Prostate gland (tissue), 2 donors: ENCODE results near the gene SPATA2L.

Experiments
- CTCF ChIP-seq, 4 experiments: fragments of 200-600 bp in 2 of 4; fragments of 450-650 bp in 2 of 4; sonication (generic) in 2 of 4; IDR thresholded peaks; 1 replicate in 3 of 4; 2 replicates in 1 of 4; pipeline ENCODE4 v1.5.1; 2016 to 2019; ENCODE audit warnings: antibody characterized with exemption in 4 of 4, mild to moderate bottlenecking in 2 of 4, moderate library complexity in 2 of 4
- POLR2A ChIP-seq: fragments of 450-650 bp; IDR thresholded peaks from one replicate; pipeline ENCODE4 v1.6.1; 2016; ENCODE audit warnings: antibody characterized with exemption, mild to moderate bottlenecking
- POLR2AphosphoS5 ChIP-seq: sonication (generic); formaldehyde crosslinking; IDR thresholded peaks from one replicate; pipeline ENCODE4 v1.6.1; 2017; ENCODE audit warnings: antibody characterized with exemption

GRCh38 chr16:89720551-89720812 lies 19.0 kb upstream of the SPATA2L start:
- TF ChIP-seq POLR2A (no peak), CTCF (IDR thresholded peaks at IDR 0.05) (no peak), POLR2AphosphoS5 (no peak)
